ENCODE results near the gene GLYATL1.

Gene GLYATL1

DNA sequence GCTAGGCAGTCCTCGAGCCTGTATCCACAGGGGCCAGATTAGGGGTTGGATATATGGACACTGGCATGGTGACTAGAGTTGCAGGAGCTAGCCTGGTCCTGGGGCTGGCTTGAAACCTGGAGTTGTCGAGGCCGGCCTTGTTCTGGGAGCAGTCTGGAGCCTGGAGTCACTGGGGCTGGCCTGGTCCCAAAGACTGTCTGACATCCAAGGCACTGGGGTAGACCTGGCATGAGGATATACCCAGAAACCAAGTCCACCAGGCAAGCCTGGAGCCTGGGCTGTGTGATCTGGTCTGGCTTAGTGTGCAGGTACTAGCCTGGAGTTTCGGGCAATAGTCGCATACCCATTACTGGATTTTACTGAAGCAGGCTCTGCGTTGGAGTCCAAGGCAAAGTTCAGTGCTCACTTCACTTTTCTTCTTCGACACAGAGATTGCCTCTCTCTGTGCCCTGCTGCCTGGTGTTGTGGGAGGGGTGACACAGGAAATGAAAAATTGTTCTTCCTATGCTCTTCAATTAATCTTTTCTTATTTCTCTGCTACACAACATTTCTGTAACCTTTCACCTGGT, 4.3 kb upstream of the GLYATL1 start:
- TF ChIP-seq, protein P1, sequence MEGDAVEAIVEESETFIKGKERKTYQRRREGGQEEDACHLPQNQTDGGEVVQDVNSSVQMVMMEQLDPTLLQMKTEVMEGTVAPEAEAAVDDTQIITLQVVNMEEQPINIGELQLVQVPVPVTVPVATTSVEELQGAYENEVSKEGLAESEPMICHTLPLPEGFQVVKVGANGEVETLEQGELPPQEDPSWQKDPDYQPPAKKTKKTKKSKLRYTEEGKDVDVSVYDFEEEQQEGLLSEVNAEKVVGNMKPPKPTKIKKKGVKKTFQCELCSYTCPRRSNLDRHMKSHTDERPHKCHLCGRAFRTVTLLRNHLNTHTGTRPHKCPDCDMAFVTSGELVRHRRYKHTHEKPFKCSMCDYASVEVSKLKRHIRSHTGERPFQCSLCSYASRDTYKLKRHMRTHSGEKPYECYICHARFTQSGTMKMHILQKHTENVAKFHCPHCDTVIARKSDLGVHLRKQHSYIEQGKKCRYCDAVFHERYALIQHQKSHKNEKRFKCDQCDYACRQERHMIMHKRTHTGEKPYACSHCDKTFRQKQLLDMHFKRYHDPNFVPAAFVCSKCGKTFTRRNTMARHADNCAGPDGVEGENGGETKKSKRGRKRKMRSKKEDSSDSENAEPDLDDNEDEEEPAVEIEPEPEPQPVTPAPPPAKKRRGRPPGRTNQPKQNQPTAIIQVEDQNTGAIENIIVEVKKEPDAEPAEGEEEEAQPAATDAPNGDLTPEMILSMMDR (conservative IDR thresholded peaks at IDR 0.05; ENCODE audit: low read depth, low read length), result no peak
- H3K4me3 ChIP-seq (ENCODE audit: low read depth, low read length), result no peak overlapping the region
- no peak for DNase-seq (ENCODE audit: low read depth)

DNA sequence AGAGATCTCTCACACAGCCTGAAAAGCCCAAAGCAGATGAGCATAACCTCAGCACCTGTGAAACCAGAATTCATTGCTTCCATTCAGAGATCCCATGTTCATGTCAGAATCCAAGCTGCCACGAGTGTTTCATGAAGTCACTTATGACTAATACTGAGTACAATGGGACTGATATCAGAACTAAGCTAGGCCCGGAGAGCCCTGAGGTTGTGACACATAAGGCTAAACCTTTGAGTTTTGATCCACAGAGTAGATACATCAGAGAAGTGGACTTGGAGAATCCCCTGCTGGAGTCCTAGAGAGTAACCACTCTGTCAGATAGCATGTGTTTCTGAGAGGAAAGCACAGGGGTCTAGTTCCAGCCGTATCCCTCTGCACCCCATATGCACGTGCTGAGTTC, 890 bp upstream of the GLYATL1 start:
- no peak overlapping the region for H3K4me3 ChIP-seq (ENCODE audit: low read depth, low read length)
- no peak for DNase-seq (ENCODE audit: low read depth)
- TF ChIP-seq, protein P1 (conservative IDR thresholded peaks at IDR 0.05; ENCODE audit: low read depth, low read length), result no peak

DNA sequence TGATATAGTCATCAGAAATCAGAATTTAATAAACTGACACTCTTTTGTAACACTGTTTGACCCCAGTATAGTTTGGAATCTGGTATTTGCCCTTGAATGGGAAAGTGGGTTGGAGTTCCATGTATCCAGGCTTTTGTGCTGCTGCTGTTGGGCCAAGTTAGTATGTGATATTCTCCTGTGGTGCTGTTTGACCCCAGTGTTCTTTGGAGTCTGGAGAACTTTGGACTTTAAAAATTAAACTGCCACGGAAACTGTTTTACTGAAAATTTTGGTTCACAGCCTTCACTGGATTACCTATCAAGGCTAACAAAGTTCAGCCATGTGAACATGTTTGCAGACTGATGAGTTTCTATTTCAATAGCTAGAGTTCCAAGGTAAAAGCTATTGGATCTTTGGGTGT, 740 bp downstream of the GLYATL1 start:
- H3K4me3 ChIP-seq (ENCODE audit: low read depth, low read length), result no peak overlapping the region
- TF ChIP-seq, protein P1 (conservative IDR thresholded peaks at IDR 0.05; ENCODE audit: low read depth, low read length), result no peak
- no peak for DNase-seq (ENCODE audit: low read depth)

DNA sequence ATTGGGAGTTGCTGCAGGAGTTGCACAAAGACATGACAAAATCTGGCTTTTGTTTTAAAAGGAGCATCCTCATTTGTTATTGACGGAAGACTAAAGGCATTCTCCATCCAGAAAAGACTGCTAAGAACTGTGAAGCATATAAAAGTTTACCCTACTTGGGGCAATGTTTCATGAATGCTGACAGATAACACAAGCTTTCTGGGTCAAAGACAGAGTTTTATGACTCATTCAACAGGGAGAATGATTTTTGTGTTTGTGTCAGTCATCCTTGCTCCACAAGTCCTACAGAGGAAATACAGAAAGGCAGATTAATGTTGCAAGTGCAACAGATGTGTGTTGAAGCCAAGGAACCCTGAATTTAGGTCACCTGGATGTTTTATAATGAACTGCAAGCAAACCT, 2.5 kb downstream of the GLYATL1 start:
- no peak for DNase-seq (ENCODE audit: low read depth)
- H3K4me3 ChIP-seq (ENCODE audit: low read depth, low read length), result no peak overlapping the region
- TF ChIP-seq, protein P1 (conservative IDR thresholded peaks at IDR 0.05; ENCODE audit: low read depth, low read length), result no peak

DNA sequence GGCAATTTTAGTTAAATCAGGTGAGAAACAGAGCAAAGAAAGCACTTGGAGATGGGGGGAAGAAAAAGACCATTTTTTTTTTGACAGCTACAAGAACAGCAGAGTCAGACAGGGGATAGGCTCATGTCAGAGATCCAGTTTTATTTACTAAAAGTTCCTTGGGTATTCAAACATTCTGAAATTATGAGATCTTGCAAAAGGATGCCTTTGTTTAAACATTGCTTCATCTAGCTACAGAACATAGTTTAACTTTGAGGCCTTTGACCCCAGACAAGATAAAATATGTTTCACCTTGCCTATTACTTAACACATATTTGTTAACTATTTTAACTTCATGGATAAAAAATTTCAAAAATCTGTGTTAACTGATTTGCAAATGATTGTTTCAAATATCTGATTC, 6.4 kb downstream of the GLYATL1 start:
- DNase-seq (ENCODE audit: low read depth), result no peak
- TF ChIP-seq, protein P1 (conservative IDR thresholded peaks at IDR 0.05; ENCODE audit: low read depth, low read length), result no peak
- no peak overlapping the region for H3K4me3 ChIP-seq (ENCODE audit: low read depth, low read length)

DNA sequence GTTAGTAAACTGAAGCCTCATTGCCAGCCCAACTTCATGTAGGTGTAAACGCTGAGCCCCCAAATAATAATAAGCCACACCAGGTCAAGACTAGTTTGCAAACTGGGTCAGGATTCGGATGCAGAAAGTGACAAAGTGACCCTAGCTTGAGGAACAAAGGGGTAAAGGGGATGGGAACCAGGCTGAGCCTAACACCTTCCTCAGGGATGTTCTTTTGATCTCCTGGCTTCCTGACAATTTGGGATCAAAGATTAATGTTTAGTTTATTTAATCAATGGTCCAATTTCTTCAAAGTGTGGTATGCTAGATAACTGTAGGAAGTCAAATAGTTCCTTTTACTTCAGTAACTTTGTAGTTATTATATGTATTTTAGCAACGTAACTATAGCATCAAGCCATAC, 9.9 kb downstream of the GLYATL1 start:
- TF ChIP-seq, protein P1 (conservative IDR thresholded peaks at IDR 0.05; ENCODE audit: low read depth, low read length), result no peak
- DNase-seq (ENCODE audit: low read depth), result no peak
- H3K4me3 ChIP-seq (ENCODE audit: low read depth, low read length), result no peak overlapping the region

DNA sequence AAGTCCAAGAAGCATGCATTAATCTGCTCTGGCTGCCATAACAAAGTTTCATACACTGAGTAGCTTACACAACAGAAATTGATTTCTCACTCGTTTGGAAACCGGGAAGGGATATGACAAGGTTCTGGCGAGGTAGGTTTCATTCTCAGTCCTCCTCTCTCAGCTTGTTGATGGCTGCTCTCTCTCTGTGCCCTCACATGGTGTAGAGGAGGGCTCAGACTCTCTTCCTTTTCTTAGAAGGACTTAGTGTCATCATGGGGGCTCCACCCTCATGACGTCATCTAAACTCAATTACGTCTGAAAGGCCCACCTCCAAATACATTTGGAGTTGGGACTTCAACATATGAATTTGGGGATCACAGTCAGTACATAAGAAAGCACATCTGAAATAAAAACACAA, 18.6 kb downstream of the GLYATL1 start:
- H3K4me3 ChIP-seq (ENCODE audit: low read depth, low read length), result no peak overlapping the region
- TF ChIP-seq, protein P1 (conservative IDR thresholded peaks at IDR 0.05; ENCODE audit: low read depth, low read length), result no peak
- no peak for DNase-seq (ENCODE audit: low read depth)
